B cell (primary cell): ENCODE results near the gene NUP35. TPM values are rescaled to one million over a fixed set of nuclear protein-coding genes. Genes with fewer than 3 reads are reported as not detected.

Experiments
- ATAC-seq: fragments of 200-7000 bp; cut with Tn5 transposase; one replicate; pipeline ENCODE4 v1.10.0; 2021; ENCODE audit warnings: low read depth, mild to moderate bottlenecking, moderate number of reproducible peaks, moderate library complexity
- CTCF ChIA-PET: fragments of 350-600 bp; sonication (Branson Sonifier 250); formaldehyde crosslinking; loops from one replicate; lab custom pipeline; 2021; ENCODE audit warnings: antibody characterized with exemption, inconsistent platforms; lab: Charles Lee
- POLR2A ChIA-PET: fragments of 350-600 bp; sonication (Branson Sonifier 250); formaldehyde crosslinking; loops from one replicate; lab custom pipeline; 2021; ENCODE audit warnings: antibody characterized with exemption; lab: Charles Lee
- DNase-seq: peaks from one replicate; pipeline ENCODE4 v3.0.0; 2013
- H2AFZ ChIP-seq: 2 replicates; pipeline ENCODE4 v1.6.1; 2012; ENCODE audit warnings: mild to moderate bottlenecking, low read depth, low read length; ENCODE audit not compliant: insufficient read depth, poor library complexity, severe bottlenecking
- H3K27ac ChIP-seq, 2 donors: 1 replicate in 1 of 2; 2 replicates in 1 of 2; pipeline ENCODE4 v1.5.1; 2012 to 2013; ENCODE audit warnings: low read length in 2 of 2, mild to moderate bottlenecking in 2 of 2, moderate library complexity in 1 of 2
- H3K27me3 ChIP-seq, 4 experiments: fragments of 200-600 bp in 1 of 4; sonication (generic) in 1 of 4; replicated peaks in 1 of 4; 1 replicate in 2 of 4; 2 replicates in 2 of 4; pipeline versions ENCODE4 v1.6.1 to v1.7.0; 2013 to 2016; ENCODE audit warnings: low read length in 3 of 4, mild to moderate bottlenecking in 2 of 4, mixed read lengths in 1 of 4, moderate library complexity in 1 of 4; ENCODE audit not compliant: insufficient read depth in 4 of 4, control insufficient read depth in 3 of 4; ENCODE audit errors: control extremely low read depth in 1 of 4
- H3K36me3 ChIP-seq, 2 experiments: replicated peaks in 1 of 2; 1 replicate in 1 of 2; 2 replicates in 1 of 2; pipeline versions ENCODE4 v1.6.1 to v1.7.1; 2013; ENCODE audit warnings: low read length in 1 of 2; ENCODE audit not compliant: insufficient read depth in 2 of 2, control insufficient read depth in 1 of 2; ENCODE audit errors: control extremely low read depth in 1 of 2, extremely low read depth in 1 of 2
- H3K4me1 ChIP-seq, 2 donors: fragments of 200-600 bp in 1 of 2; sonication (generic) in 1 of 2; 1 replicate in 1 of 2; 2 replicates in 1 of 2; pipeline versions ENCODE4 v1.5.1 to v1.6.1; 2013 to 2017; ENCODE audit warnings: low read length in 2 of 2; ENCODE audit not compliant: control insufficient read depth in 2 of 2, insufficient read depth in 2 of 2
- H3K4me2 ChIP-seq: replicated peaks from 2 replicates; pipeline ENCODE3; 2012; ENCODE audit warnings: mild to moderate bottlenecking, low read depth, low read length; ENCODE audit not compliant: poor library complexity, severe bottlenecking
- H3K4me3 ChIP-seq, 5 experiments: fragments of 200-600 bp in 1 of 5; sonication (generic) in 1 of 5; 1 replicate in 3 of 5; 2 replicates in 2 of 5; pipeline versions ENCODE4 v1.5.1 to v1.7.0; 2011 to 2016; ENCODE audit warnings: low read length in 4 of 5, mild to moderate bottlenecking in 4 of 5, low read depth in 2 of 5, control low read depth in 1 of 5, moderate library complexity in 1 of 5; ENCODE audit not compliant: insufficient read depth in 1 of 5; ENCODE audit errors: control extremely low read depth in 1 of 5, extremely low read depth in 1 of 5
- H3K79me2 ChIP-seq: fragments of 200-600 bp; sonication (generic); one replicate; pipeline ENCODE4 v1.6.0; 2016; ENCODE audit warnings: low read length; ENCODE audit not compliant: control insufficient read depth, insufficient read depth
- H3K9ac ChIP-seq: fragments of 200-600 bp; sonication (generic); 2 replicates; pipeline ENCODE4 v1.6.1; 2017; ENCODE audit warnings: mild to moderate bottlenecking, low read length, moderate library complexity
- H3K9me3 ChIP-seq, 3 donors: one replicate each; pipeline versions ENCODE4 v1.6.1 to v1.7.1; 2013; ENCODE audit warnings: low read length in 2 of 3; ENCODE audit not compliant: control insufficient read depth in 2 of 3, insufficient read depth in 1 of 3; ENCODE audit errors: control extremely low read depth in 1 of 3
- H4K20me1 ChIP-seq: 2 replicates; pipeline ENCODE4 v1.6.0; 2012; ENCODE audit warnings: mild to moderate bottlenecking, low read length; ENCODE audit not compliant: insufficient read depth, control insufficient read depth, poor library complexity, severe bottlenecking
- H3K27ac Mint-ChIP-seq: one replicate; pipeline ENCODE4 v1.8.0; 2021; ENCODE audit warnings: mixed read lengths
- H3K27me3 Mint-ChIP-seq: one replicate; pipeline ENCODE4 v1.8.0; 2021; ENCODE audit warnings: mixed read lengths
- H3K4me1 Mint-ChIP-seq: one replicate; pipeline ENCODE4 v1.8.0; 2021; ENCODE audit warnings: mixed read lengths
- H3K4me3 Mint-ChIP-seq: one replicate; pipeline ENCODE4 v1.8.0; 2021; ENCODE audit warnings: mixed read lengths
- H3K9me3 Mint-ChIP-seq: one replicate; pipeline ENCODE4 v1.8.0; 2022; ENCODE audit warnings: mixed read lengths; ENCODE audit not compliant: insufficient read depth
- EZH2 ChIP-seq: IDR thresholded peaks from 2 replicates; pipeline ENCODE4 v1.6.1; 2012; ENCODE audit warnings: borderline replicate concordance, low read depth, mild to moderate bottlenecking, moderate library complexity, low read length; ENCODE audit not compliant: insufficient read depth, poor library complexity, severe bottlenecking
- WGBS: methylation state at CpG from one replicate; pipeline ENCODE4 v1.1.5; 2013; ENCODE audit warnings: missing lambda C conversion rate; ENCODE audit not compliant: insufficient coverage; 5-methylcytosine and 5-hydroxymethylcytosine counted together
- intact Hi-C: fragments of 100-400 bp; cut with micrococcal nuclease; formaldehyde crosslinking; loops from one replicate; pipeline ENCODE4 v1.10.0; 2022
- polyA plus RNA-seq: library from polyadenylated mRNA; depleted of rRNA; stranded (reverse); fragments of >200 nt; gene quantifications from 2 replicates; pipeline ENCODE4 v1.2.3, GENCODE V29; 2012
- total RNA-seq, 2 donors: library from RNA; stranded (reverse); fragments of 120-200 nt in 1 of 2; gene quantifications; 1 replicate in 1 of 2; 2 replicates in 1 of 2; pipeline versions ENCODE4 v1.2.3 to v1.2.4, GENCODE V29; 2013 to 2022
- TF ChIP-seq, protein P1 (sequence below): fragments of 200-600 bp; IDR thresholded peaks from one replicate; pipeline ENCODE4 v1.8.0; 2022; ENCODE audit warnings: antibody characterized with exemption, mild to moderate bottlenecking

NUP35 gene
- total and polyA plus RNA-seq, 2 donors (not counting 1 experiment from before 2014, with no cell fraction given): 8.3 to 26.0 TPM

DNA sequence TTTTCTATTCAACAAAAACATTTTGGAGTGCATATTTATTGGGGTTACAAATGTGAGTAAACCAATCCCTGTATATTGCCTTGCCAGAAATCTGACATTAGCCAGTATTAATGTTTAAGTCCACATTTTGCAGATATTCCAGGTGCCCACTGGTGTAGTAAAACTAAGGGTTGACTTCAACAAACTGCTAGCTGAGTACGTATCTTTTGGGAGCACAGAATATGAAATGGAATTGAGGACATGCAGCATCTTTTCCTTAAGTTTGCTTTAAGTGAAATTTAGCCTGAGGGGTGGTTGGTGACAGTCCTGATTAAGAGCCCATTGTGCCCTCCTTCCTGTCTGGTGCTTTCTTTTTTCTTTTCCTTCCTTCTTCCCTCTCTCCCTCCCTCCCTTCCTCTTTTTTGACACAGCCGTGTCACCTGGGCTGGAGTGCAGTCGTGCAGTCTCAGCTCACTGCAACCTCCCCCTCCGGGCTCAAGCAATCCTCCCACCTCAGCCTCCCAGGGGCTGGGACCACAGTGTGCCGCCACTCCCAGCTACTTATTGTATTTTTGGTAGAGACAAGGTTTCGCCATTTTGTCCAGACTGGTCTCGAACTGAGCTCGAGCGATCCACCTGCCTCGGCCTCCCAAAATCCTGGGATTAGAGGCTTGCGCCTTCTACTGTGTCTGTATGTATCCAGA is 1.6 kb downstream of the NUP35 start:
- no peaks in the 10 kb centered on the region for H3K9me3 ChIP-seq
- TF ChIP-seq, protein P1, sequence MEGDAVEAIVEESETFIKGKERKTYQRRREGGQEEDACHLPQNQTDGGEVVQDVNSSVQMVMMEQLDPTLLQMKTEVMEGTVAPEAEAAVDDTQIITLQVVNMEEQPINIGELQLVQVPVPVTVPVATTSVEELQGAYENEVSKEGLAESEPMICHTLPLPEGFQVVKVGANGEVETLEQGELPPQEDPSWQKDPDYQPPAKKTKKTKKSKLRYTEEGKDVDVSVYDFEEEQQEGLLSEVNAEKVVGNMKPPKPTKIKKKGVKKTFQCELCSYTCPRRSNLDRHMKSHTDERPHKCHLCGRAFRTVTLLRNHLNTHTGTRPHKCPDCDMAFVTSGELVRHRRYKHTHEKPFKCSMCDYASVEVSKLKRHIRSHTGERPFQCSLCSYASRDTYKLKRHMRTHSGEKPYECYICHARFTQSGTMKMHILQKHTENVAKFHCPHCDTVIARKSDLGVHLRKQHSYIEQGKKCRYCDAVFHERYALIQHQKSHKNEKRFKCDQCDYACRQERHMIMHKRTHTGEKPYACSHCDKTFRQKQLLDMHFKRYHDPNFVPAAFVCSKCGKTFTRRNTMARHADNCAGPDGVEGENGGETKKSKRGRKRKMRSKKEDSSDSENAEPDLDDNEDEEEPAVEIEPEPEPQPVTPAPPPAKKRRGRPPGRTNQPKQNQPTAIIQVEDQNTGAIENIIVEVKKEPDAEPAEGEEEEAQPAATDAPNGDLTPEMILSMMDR: no peak
- no peak for TF ChIP-seq EZH2
- WGBS: 94% methylated on average over 3 of the region's 11 CpGs
- Mint-ChIP-seq H3K4me3 (peak overlapping the region; percentile 93), H3K27ac (no peak overlapping the region), H3K4me1 (peaks cover 22% of the 10 kb centered on the region), H3K9me3 (no peaks in the 10 kb centered on the region), H3K27me3 (peaks cover 9% of the 10 kb centered on the region)
- DNase-seq: no peak
- ATAC-seq: no peak
- H3K79me2 ChIP-seq: peaks cover 54% of the 10 kb centered on the region
- CTCF ChIA-PET: no interaction called here
- no peaks in the 10 kb centered on the region for H3K27me3 ChIP-seq
- peaks cover under 1 to 3% of the 10 kb centered on the region in 2 experiments for H3K36me3 ChIP-seq
- POLR2A ChIA-PET: no interaction called here
- peak overlapping the region; percentile 84 for H3K4me2 ChIP-seq
- H4K20me1 ChIP-seq: peaks cover 1% of the 10 kb centered on the region
- peak overlapping the region in 1 of 5 experiments; percentile 91 for H3K4me3 ChIP-seq
- peaks cover 3 to 15% of the 10 kb centered on the region in 2 donors for H3K4me1 ChIP-seq
- H2AFZ ChIP-seq: no peak overlapping the region
- no peak overlapping the region for H3K27ac ChIP-seq
- H3K9ac ChIP-seq: no peak overlapping the region
- intact Hi-C loops: loop anchor here (2.0 to 10.0 kb wide), 2 partner anchors 409 to 1231 kb away; partner anchors contain the start of genes DNAJC10 and ITPRID2

DNA sequence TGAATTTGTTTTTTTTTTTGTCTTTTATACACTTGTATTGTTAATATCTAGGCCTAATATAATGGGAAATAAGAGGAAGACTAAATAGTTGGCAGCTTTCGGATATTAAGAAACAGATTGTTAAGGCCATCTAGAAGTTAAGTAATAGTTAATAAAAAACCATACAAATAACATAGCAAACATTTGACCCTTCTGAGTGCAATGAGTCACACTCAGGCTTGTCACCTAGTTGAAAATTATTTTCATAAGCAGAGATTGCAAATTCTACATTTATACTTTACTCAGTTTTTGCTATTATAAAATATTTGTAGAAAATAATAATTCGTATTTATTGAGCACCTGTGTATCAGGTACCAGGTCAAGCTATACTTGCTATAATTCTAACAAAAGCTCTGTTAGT is 2.4 kb downstream of the NUP35 start:
- ATAC-seq (no peak), DNase-seq (no peak)
- no peaks in the 10 kb centered on the region for H3K27me3 ChIP-seq
- Mint-ChIP-seq H3K27ac (no peak overlapping the region), H3K27me3 (peaks cover 3% of the 10 kb centered on the region), H3K4me3 (no peak overlapping the region), H3K4me1 (peaks cover 22% of the 10 kb centered on the region), H3K9me3 (no peaks in the 10 kb centered on the region)
- no peak for TF ChIP-seq EZH2
- TF ChIP-seq, protein P1: no peak
- ChIA-PET POLR2A (no interaction called here), CTCF (interaction anchor here (0.7 kb wide), 2 partner anchors 34 to 108 kb away, joined by 6 read pairs; no protein-coding TSS in a partner anchor)
- no peak overlapping the region for H3K4me2 ChIP-seq
- no peak overlapping the region for H3K4me3 ChIP-seq
- H3K9me3 ChIP-seq: no peaks in the 10 kb centered on the region
- H3K36me3 ChIP-seq: peaks cover 5% of the 10 kb centered on the region in 2 experiments
- peaks cover 6% of the 10 kb centered on the region for H4K20me1 ChIP-seq
- no peak overlapping the region for H3K9ac ChIP-seq
- H3K4me1 ChIP-seq: peaks cover 3 to 15% of the 10 kb centered on the region in 2 donors
- peaks cover 57% of the 10 kb centered on the region for H3K79me2 ChIP-seq
- H3K27ac ChIP-seq: no peak overlapping the region
- no peak overlapping the region for H2AFZ ChIP-seq
- WGBS: no CpG with 5 or more reads among the region's 2 CpGs
- intact Hi-C loops: loop anchor here (10.0 kb wide), 1 partner anchor 1232 kb away; the partner anchor contains the start of gene ITPRID2
